HEK293T (cell line): Measurements from ENCODE around the gene ZCCHC24.

ENCODE experiments used
- BHLHE40 ChIP-seq: fragments of 450-650 bp; IDR thresholded peaks from 2 replicates; pipeline ENCODE4 v1.6.1; 2016; ENCODE audit warnings: mild to moderate bottlenecking, moderate library complexity, borderline replicate concordance
- CTBP1 ChIP-seq: fragments of 450-650 bp; IDR thresholded peaks from 2 replicates; pipeline ENCODE4 v1.6.1; 2016; ENCODE audit warnings: borderline replicate concordance
- ELF4 ChIP-seq: fragments of 450-650 bp; IDR thresholded peaks from 2 replicates; pipeline ENCODE4 v1.6.1; 2017; ENCODE audit warnings: antibody characterized with exemption
- FOXA1 ChIP-seq: fragments of 450-650 bp; IDR thresholded peaks from 2 replicates; pipeline ENCODE4 v1.6.1; 2016; ENCODE audit warnings: mild to moderate bottlenecking
- FOXK2 ChIP-seq: fragments of 450-650 bp; IDR thresholded peaks from 2 replicates; pipeline ENCODE4 v1.6.1; 2016; ENCODE audit warnings: mild to moderate bottlenecking
- FOXM1 ChIP-seq: fragments of 450-650 bp; IDR thresholded peaks from 2 replicates; pipeline ENCODE4 v1.6.1; 2017; ENCODE audit warnings: mild to moderate bottlenecking, borderline replicate concordance
- LEF1 ChIP-seq: fragments of 450-650 bp; IDR thresholded peaks from 2 replicates; pipeline ENCODE4 v1.6.1; 2017; ENCODE audit warnings: mild to moderate bottlenecking, borderline replicate concordance
- NFRKB ChIP-seq: fragments of 450-650 bp; IDR thresholded peaks from 2 replicates; pipeline ENCODE4 v1.6.1; 2016; ENCODE audit warnings: mild to moderate bottlenecking, moderate library complexity
- PKNOX1 ChIP-seq: fragments of 450-650 bp; IDR thresholded peaks from 2 replicates; pipeline ENCODE4 v1.6.1; 2016
- SP1 ChIP-seq: fragments of 450-650 bp; IDR thresholded peaks from 2 replicates; pipeline ENCODE4 v1.6.1; 2017
- SUZ12 ChIP-seq: fragments of 450-650 bp; IDR thresholded peaks from 2 replicates; pipeline ENCODE4 v1.6.1; 2016; ENCODE audit warnings: mild to moderate bottlenecking
- TARDBP ChIP-seq: fragments of 450-650 bp; IDR thresholded peaks from 2 replicates; pipeline ENCODE4 v1.6.1; 2016
- ZNF384 ChIP-seq: fragments of 450-650 bp; IDR thresholded peaks from 2 replicates; pipeline ENCODE4 v1.6.1; 2016

- TF ChIP-seq FOXM1 (no peak), SUZ12 (no peak), TARDBP (no peak), PKNOX1 (no peak), NFRKB (no peak), ZNF384 (no peak), LEF1 (no peak), SP1 (no peak), CTBP1 (no peak), BHLHE40 (no peak), ELF4 (no peak), FOXA1 (no peak), FOXK2 (no peak)
Observed at GRCh38 chr10:79355420-79356017, 89.9 kb downstream of the ZCCHC24 start.
